Measurements from ENCODE around the gene TJP2.

DNA sequence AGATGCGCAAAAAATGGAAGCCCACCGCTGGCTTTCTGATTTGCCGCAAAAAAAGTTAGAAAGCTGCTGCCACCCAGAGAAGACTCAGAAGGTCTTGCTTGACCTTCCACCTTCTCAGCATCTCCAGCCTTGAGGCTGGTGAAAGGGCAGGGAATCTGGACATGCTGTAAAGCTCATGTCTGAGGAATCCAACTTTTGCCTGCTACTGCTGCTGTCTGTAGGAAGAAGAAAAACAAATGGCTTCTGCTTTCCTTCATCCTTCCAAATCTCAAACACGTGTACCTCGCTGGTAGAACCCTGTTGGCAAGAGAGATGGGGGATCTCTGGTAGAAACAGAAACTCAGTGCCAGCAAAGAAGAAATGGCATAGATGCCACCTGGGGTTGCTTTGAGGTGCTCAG is 10.2 kb downstream of the TJP2 start:
- TF ChIP-seq ZNF138 (CRISPR knock-in tag; conservative IDR thresholded peaks at IDR 0.05) (no peak), ZNF317 (CRISPR knock-in tag; IDR thresholded peaks at IDR 0.05; ENCODE audit: borderline replicate concordance, low read depth) (no peak), NR3C1 (CRISPR knock-in tag; conservative IDR thresholded peaks at IDR 0.05; ENCODE audit: low read depth) (no peak), MYBL2 (CRISPR knock-in tag; IDR thresholded peaks at IDR 0.05) (no peak), NFE2L1 (CRISPR knock-in tag; IDR thresholded peaks at IDR 0.05) (no peak), ETV6 (CRISPR knock-in tag; IDR thresholded peaks at IDR 0.05) (no peak), SP1 (CRISPR knock-in tag; conservative IDR thresholded peaks at IDR 0.05) (no peak), SMAD3 (CRISPR knock-in tag; IDR thresholded peaks at IDR 0.05; ENCODE audit: borderline replicate concordance) (no peak), ELF4 (CRISPR knock-in tag; IDR thresholded peaks at IDR 0.05; ENCODE audit: low read depth) (no peak)
- TF ChIP-seq, protein P1, sequence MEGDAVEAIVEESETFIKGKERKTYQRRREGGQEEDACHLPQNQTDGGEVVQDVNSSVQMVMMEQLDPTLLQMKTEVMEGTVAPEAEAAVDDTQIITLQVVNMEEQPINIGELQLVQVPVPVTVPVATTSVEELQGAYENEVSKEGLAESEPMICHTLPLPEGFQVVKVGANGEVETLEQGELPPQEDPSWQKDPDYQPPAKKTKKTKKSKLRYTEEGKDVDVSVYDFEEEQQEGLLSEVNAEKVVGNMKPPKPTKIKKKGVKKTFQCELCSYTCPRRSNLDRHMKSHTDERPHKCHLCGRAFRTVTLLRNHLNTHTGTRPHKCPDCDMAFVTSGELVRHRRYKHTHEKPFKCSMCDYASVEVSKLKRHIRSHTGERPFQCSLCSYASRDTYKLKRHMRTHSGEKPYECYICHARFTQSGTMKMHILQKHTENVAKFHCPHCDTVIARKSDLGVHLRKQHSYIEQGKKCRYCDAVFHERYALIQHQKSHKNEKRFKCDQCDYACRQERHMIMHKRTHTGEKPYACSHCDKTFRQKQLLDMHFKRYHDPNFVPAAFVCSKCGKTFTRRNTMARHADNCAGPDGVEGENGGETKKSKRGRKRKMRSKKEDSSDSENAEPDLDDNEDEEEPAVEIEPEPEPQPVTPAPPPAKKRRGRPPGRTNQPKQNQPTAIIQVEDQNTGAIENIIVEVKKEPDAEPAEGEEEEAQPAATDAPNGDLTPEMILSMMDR (IDR thresholded peaks at IDR 0.05), result no peak
